HPDE6-E6E7 (cell line): ENCODE data around the gene SAT2.
"Not testable (repeated sequence)": the region's sequence is repeated elsewhere in the genome, so short reads cannot be mapped to it uniquely, and the experiment has no call there.

Experiments
- DNase-seq: peaks from one replicate; pipeline ENCODE4 v3.0.0; 2011; ENCODE audit warnings: missing footprints; ENCODE audit errors: extremely low spot score

SAT2 gene

GRCh38 chr17:7627250-7628121 is at the start of gene SAT2:
Gene SAT2, minus strand, starts transcription at chr17:7627821. Its CDS starts 186 bp downstream, at chr17:7627635.
- peak; percentile 93 for DNase-seq

- DNase-seq, result no peak
Observed at GRCh38 chr17:7676533-7676932, 48.9 kb upstream of the SAT2 start.

- DNase-seq, result no peak
Observed at GRCh38 chr17:7674934-7675333, 47.3 kb upstream of the SAT2 start.

- no peak for DNase-seq
Observed at GRCh38 chr17:7673239-7673638, 45.6 kb upstream of the SAT2 start.

GRCh38 chr17:7668482-7668881 is 40.9 kb upstream of the SAT2 start:
- no peak for DNase-seq

DNA sequence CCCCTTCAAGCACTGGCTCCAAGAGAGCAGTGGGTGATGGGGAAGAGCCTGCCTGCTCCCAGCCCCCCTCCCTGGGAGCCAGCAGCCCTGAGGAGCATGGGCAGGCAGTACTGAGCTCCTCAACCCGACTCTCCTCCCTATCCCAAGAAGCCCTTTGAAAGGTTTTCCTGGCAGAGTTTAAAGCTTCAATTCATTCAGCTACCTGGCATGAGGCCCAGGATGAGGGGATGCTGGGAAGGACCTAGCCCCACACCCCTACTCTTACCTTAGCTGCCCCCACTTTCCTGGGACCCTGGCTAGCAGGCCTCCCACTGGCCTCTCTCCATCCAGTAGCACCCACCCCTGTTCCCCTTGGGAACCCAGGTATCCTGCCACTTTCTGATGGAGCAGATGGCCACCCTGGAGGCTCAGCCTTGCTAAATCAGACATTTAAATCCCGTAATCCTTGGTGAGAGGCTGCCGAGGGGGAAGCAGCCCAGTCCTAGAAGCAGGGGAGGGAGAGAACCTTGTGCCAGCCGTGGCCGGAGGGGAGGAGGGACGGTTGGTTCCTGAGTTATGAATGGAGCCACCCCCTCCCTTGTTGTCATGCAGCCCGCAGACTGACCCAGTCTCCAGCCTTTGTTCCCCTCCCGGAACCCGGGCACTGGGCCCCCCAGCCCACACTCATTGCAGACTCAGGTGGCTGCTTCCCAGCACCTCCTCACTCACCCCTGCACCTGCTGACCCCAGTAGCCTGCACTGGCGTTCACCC is 40.2 kb upstream of the SAT2 start:
- no peak for DNase-seq

DNA sequence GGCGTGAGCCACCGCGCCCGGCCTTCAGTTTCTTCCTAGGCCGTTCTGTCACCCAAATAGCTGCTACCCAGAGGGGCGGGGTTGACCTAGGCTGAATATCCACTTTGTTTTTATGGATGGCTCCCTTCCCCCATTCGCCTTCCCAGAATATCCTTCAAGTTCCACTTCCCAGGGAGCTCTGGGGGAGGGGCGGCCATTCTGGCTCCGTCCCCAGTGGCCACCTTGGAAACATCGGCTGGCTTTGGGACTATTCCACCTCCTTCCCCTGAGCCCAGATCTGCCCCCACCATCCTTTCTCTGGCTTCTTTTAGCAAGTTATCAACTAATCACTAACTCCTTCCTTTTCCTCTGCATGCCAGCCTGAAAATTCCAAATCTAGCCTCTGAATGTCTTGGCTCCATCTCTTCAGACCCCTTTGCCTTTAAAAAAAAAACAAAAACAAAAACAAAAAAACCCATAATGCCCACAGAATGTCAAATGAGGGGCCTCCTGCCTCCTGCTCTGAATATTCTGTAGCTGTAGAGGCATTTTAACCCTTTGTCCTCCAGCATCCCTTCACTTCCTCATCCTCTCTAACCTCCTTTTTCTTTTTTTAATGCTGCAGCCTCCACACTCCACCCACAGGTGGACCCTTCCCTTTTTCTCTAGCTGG is 29.5 kb upstream of the SAT2 start:
- DNase-seq, result no peak

DNA sequence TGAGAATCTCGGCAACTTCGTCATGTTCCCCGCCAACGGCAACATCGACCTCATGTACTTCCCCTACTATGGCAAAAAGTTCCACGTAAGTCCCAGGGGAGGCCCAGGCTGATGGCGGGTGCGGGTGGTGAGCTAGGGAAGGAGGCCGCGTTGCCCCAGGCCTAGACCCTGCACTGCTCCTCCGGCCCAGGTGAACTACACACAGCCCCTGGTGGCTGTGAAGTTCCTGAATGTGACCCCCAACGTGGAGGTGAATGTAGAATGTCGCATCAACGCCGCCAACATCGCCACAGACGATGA is 27.9 kb upstream of the SAT2 start:
- no peak for DNase-seq

DNA sequence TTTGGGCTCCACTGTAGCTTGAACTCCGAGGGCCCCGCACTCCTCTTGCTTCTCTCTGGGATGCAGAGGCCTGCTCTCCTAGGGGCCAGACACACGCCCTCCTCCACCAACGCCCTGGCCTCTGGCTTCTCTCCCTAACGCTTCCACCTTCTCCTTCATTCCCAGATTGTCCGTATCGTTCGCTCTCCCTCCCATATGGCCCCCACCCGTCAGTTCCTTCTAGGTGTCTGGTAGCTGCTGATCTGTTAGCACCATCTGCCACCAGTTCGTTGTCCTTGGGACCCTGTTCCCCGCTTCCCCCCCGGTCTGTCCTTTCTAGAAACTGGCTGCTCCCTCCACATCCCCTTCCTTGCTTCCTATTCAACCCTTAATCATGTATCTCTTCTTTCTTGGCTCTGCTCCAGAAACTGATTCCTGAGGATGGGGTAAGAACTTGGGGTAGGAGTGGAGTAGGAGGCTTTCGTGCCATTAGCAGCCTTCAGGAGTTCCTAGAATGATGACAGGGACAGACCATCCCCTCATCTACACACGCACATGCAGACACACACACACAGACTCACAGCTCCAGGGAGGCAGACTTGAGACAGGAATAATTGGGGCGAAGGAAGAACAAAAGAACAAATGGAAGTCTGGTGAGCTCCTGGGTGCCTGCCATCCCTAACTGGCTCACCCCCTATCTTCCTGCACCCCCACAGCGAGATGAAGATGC is 27.4 kb upstream of the SAT2 start:
- no peak for DNase-seq

DNA sequence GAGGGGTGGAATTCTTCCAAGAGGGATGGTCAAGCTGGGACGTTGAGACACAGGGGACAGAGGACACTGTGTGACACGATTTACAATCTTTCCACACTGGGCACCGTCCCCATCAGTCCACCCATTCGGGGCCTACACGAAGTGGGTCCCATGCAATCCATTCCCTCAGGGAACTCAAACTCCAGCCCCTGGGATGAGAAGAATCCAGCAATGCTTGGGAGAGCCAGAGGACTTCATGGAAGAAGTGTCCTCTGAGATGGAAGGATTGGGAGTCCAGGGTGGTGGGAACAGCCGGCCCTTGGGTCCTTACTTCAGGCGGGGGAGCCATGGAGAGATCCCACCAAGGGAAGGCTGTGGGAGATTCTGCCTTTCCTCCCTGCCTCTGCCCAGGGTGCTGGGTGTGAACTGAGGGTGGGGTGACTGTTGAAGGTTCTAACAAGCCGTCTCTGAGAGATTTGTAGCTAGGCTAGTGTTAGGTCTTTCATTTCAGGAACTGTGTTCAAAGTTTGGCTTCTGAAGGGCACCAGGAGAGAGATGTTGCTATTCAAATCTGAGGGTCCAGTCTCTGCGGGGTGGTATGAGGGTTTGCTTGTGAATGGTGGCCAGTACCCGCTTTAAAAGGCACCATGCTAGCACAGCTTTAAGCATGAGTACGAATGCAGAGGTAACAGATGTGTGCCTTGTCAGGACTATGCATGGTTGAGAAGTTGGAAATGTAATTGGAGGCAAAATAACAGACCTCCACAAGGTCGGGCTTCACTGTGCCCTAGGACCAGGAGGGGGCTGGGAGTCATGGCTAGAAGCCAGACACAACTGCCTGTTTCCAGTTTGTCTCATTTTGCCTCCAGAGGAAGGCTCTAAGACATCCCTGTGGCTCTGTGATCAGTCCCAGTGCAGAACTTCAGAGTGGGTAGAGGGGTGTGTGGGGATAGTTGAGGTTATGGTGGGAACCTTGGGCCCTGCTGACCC is 25.1 kb upstream of the SAT2 start:
- no peak for DNase-seq

DNA sequence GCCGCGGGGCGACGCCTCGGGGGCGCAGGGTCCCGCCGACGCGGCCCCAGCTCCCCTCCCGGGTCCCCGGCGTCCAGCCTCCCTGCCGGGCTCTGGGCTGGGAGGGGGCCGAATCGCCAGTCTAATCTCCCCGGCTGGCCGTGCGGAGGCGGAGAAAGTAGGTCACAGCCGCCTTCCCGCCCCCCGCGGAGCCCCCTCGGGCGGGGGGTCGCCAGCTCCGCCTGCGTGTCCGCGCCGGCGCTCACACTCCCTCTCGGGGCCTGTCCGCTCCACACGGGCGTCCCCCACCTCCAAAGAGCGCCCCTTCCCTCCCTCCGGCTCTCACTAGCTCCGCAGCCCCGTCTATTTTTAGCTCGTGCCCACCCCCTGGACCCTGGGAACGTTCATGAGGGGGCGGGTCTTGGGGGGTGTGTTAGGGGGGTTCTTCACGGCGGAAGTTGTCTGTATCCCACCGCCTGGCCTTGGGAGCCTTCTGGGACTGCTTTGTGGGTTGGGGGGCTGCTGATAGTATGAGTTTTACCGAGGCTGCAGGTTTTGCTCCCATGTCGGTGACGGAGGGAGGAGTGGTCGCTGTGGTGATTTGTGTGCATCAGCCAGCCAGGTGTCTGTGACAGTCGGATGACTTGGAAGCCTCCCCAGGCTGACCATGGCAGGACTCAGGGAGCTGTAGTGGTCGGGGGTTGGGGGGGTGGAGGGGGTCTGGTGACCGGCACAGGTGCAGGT is 24.2 kb upstream of the SAT2 start:
- no peak for DNase-seq

GRCh38 chr17:7651097-7651664 is 23.6 kb upstream of the SAT2 start:
- no peak for DNase-seq

- DNase-seq, result peak; percentile 38
Observed at GRCh38 chr17:7650509-7651096, 23.0 kb upstream of the SAT2 start, which contains the start of gene ATP1B2. Gene ATP1B2, plus strand, starts transcription at chr17:7650926. Its CDS starts 593 bp downstream, at chr17:7651519.

GRCh38 chr17:7647018-7647417 is 19.4 kb upstream of the SAT2 start:
- DNase-seq, result no peak

GRCh38 chr17:7646457-7646856 is 18.8 kb upstream of the SAT2 start:
- no peak for DNase-seq

- no peak for DNase-seq
Observed at GRCh38 chr17:7644775-7645174, 17.2 kb upstream of the SAT2 start.

DNA sequence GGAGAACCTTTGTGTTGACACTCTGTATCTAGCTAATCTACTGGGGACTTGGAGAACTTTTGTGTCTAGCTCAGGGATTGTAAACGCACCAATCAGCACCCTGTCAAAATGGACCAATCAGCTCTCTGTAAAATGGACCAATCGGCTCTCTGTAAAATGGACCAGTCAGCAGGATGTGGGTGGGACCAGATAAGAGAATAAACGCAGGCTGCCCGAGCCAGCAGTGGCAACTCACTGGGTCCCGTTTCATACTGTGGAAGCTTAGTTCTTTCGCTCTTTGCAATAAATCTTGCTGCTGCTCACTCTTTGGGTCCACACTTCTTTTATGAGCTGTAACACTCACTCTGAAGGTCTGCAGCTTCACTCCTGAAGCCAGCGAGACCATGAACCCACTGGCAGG is 14.0 kb upstream of the SAT2 start:
- DNase-seq, result not testable (repeated sequence)

- DNase-seq, result no peak
Observed at GRCh38 chr17:7640783-7641182, 13.2 kb upstream of the SAT2 start.

- DNase-seq, result no peak
Observed at GRCh38 chr17:7636163-7636562, 8.5 kb upstream of the SAT2 start.
